ENCODE data around the gene FRMD4A.

The FRMD4A gene

DNA sequence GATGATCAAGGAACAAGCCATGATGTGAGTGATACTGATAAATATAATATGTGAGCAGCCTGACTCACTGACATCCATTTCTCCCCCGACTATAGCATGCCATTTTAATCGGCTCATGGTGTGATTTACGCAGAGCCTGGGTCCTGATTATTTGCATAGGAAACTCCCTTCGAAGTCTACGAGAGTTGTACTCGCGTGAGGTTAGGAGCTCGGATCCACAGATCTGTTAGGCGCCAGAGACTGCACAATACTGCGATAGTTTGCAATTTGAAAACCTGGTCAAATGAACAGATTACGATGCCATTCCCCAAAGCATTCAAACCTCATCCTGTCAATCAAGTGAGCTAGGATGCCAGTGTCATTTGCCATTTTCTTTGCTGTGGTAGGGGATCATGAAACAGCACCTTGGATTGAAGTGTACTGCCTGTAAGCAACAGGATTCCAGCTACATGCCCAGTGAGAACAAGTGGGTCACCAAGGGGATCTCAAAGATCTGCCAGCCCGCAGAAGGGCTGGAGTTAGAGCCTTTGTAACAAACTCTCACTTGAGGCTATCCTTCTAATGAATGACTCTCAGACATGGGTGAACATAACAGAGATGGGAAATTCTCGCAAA is 158.3 kb downstream of the FRMD4A start:
- DNase-seq (ENCODE audit: extremely low spot score) = no peak
- ChIA-PET POLR2A (interaction anchor here (2.4 kb wide), 1 partner anchor 13 kb away, joined by 10 read pairs; no protein-coding TSS in a partner anchor), CTCF (interaction anchor here (0.9 to 1.6 kb wide), 4 partner anchors 9 to 80 kb away, joined by 3 to 4 read pairs (median 4); no protein-coding TSS in a partner anchor)
- TF ChIP-seq, protein P1, sequence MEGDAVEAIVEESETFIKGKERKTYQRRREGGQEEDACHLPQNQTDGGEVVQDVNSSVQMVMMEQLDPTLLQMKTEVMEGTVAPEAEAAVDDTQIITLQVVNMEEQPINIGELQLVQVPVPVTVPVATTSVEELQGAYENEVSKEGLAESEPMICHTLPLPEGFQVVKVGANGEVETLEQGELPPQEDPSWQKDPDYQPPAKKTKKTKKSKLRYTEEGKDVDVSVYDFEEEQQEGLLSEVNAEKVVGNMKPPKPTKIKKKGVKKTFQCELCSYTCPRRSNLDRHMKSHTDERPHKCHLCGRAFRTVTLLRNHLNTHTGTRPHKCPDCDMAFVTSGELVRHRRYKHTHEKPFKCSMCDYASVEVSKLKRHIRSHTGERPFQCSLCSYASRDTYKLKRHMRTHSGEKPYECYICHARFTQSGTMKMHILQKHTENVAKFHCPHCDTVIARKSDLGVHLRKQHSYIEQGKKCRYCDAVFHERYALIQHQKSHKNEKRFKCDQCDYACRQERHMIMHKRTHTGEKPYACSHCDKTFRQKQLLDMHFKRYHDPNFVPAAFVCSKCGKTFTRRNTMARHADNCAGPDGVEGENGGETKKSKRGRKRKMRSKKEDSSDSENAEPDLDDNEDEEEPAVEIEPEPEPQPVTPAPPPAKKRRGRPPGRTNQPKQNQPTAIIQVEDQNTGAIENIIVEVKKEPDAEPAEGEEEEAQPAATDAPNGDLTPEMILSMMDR (IDR thresholded peaks at IDR 0.05; ENCODE audit: control extremely low read depth, extremely low read depth, low read depth, missing control alignments) = no peak

DNA sequence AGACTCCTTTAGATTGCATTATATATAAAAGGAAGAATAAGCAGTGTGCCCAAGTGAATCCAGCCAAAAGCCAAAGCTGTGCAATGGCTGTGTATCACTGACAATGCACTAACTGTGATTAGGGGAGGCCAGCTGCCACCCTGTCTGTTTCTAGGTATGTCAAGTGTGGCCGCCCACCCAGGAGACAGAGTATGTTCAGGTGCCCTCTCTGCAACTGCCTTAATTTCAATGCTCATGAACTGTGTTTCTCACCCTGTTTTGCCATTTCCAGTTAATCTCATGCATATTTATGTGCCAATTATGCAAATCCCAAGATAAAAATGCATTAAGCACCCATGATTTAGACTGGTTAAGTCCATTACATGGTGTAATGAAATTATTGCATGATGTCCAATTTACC is 159.4 kb downstream of the FRMD4A start:
- ChIA-PET CTCF (no interaction called here), POLR2A (no interaction called here)
- no peak for DNase-seq (ENCODE audit: extremely low spot score)
- TF ChIP-seq, protein P1 (IDR thresholded peaks at IDR 0.05; ENCODE audit: control extremely low read depth, extremely low read depth, low read depth, missing control alignments) = no peak

- ChIA-PET POLR2A (no interaction called here), CTCF (no interaction called here)
- DNase-seq (ENCODE audit: extremely low spot score) = no peak
- TF ChIP-seq, protein P1 (IDR thresholded peaks at IDR 0.05; ENCODE audit: control extremely low read depth, extremely low read depth, low read depth, missing control alignments) = no peak
Measured at GRCh38 chr10:14163377-14164086, 167.2 kb downstream of the FRMD4A start.

- TF ChIP-seq, protein P1 (IDR thresholded peaks at IDR 0.05; ENCODE audit: control extremely low read depth, extremely low read depth, low read depth, missing control alignments) = no peak
- POLR2A ChIA-PET = interaction anchor here (1.2 kb wide), 1 partner anchor 23 kb away, joined by 5 read pairs; no protein-coding TSS in a partner anchor
- DNase-seq (ENCODE audit: extremely low spot score) = no peak
- CTCF ChIA-PET = interaction anchor here (0.7 kb wide), 1 partner anchor 9 kb away, joined by 3 read pairs; no protein-coding TSS in a partner anchor
Measured at GRCh38 chr10:14162629-14163344, 167.9 kb downstream of the FRMD4A start.

- DNase-seq (ENCODE audit: extremely low spot score) = no peak
- ChIA-PET CTCF (interaction anchor here (0.7 kb wide), 1 partner anchor 8 kb away, joined by 3 read pairs; no protein-coding TSS in a partner anchor), POLR2A (interaction anchor here (1.2 kb wide), 1 partner anchor 24 kb away, joined by 5 read pairs; no protein-coding TSS in a partner anchor)
- TF ChIP-seq, protein P1 (IDR thresholded peaks at IDR 0.05; ENCODE audit: control extremely low read depth, extremely low read depth, low read depth, missing control alignments) = no peak
Measured at GRCh38 chr10:14162061-14162460, 168.7 kb downstream of the FRMD4A start.

DNA sequence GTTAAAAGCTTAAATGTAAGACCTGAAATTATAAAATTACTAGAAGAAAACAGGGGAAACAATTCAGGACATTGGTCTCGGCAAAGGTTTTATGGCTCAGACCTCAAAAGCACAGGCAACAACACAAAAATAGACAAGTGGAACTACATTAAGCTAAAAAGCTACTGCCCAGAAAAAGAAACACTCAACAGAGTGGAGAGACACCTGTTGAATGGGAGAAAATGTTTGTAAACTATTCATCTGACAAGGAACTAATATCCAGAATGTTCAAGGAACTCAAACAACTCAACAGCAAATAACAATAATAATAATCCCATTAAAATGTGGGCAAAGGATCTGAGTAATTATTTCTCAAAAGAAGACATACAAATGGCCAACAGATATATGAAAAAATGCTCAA is 170.4 kb downstream of the FRMD4A start:
- POLR2A ChIA-PET = no interaction called here
- CTCF ChIA-PET = interaction anchor here (0.8 to 2.1 kb wide), 2 partner anchors 9 to 35 kb away, joined by 3 to 6 read pairs; no protein-coding TSS in a partner anchor
- no peak for DNase-seq (ENCODE audit: extremely low spot score)
- TF ChIP-seq, protein P1 (IDR thresholded peaks at IDR 0.05; ENCODE audit: control extremely low read depth, extremely low read depth, low read depth, missing control alignments) = no peak
